Uterus (tissue), 4 donors: ENCODE measurements around the gene CD27. TPM values are rescaled to one million over a fixed set of nuclear protein-coding genes. Genes with fewer than 3 reads are reported as not detected.
"Not testable (repeated sequence)": the region's sequence is repeated elsewhere in the genome, so short reads cannot be mapped to it uniquely, and the experiment has no call there.

Experiments used
- DNase-seq, 2 donors: peaks; one replicate each; pipeline ENCODE4 v3.0.0-alpha.2; 2019 to 2020
- H3K27ac ChIP-seq, 2 donors: fragments of 200-600 bp; sonication (generic); 1 replicate in 1 of 2; 2 replicates in 1 of 2; pipeline ENCODE4 v1.5.1; 2016 to 2018
- H3K27me3 ChIP-seq, 2 donors: fragments of 200-600 bp; sonication (generic); one replicate each; pipeline ENCODE4 v1.5.1; 2018 to 2019; ENCODE audit warnings: control low read depth in 1 of 2
- H3K36me3 ChIP-seq, 2 donors: fragments of 200-600 bp; sonication (generic); one replicate each; pipeline ENCODE4 v1.5.1; 2019; ENCODE audit warnings: control low read depth in 1 of 2
- H3K4me1 ChIP-seq, 2 donors: fragments of 200-600 bp; sonication (generic); one replicate each; pipeline ENCODE4 v1.5.1; 2018 to 2019; ENCODE audit warnings: control low read depth in 1 of 2
- H3K4me3 ChIP-seq, 2 donors: fragments of 200-600 bp; sonication (generic); 1 replicate in 1 of 2; 2 replicates in 1 of 2; pipeline ENCODE4 v1.5.1; 2018 to 2019; ENCODE audit warnings: mild to moderate bottlenecking in 1 of 2
- H3K9me3 ChIP-seq, 2 donors: fragments of 200-600 bp; sonication (generic); one replicate each; pipeline ENCODE4 v1.5.1; 2019; ENCODE audit warnings: control low read depth in 1 of 2
- POLR2A ChIP-seq, 2 donors: fragments of 450-650 bp; IDR thresholded peaks; one replicate each; pipeline ENCODE4 v1.6.1; 2016; ENCODE audit warnings: antibody characterized with exemption in 2 of 2, mild to moderate bottlenecking in 1 of 2, moderate library complexity in 1 of 2
- intact Hi-C: fragments of 100-400 bp; cut with DNase I; formaldehyde crosslinking; loops from one replicate; pipeline ENCODE4 v1.15.1; 2023; ENCODE audit warnings: low total_unique reads
- total RNA-seq, 4 donors: library from RNA; depleted of rRNA in 3 of 4; stranded (reverse); fragments of >200 nt in 3 of 4; gene quantifications; one replicate each; pipeline versions ENCODE4 v1.1.0 to v1.2.4, GENCODE V29; 2014 to 2023
- TF ChIP-seq, protein P1 (sequence below), 4 experiments: fragments of 200-600 bp in 2 of 4; fragments of 450-650 bp in 2 of 4; sonication (generic) in 2 of 4; IDR thresholded peaks; one replicate each; pipeline ENCODE4 v1.5.1; 2016 to 2019; ENCODE audit warnings: antibody characterized with exemption in 4 of 4, mild to moderate bottlenecking in 2 of 4, moderate library complexity in 1 of 4
- donor health status: DM: yes; HTN: yes; CAD: no.

Gene CD27
- total RNA-seq, 4 donors from 2014 or later = 0.35 to 1.4 TPM; not detected in 2

DNA sequence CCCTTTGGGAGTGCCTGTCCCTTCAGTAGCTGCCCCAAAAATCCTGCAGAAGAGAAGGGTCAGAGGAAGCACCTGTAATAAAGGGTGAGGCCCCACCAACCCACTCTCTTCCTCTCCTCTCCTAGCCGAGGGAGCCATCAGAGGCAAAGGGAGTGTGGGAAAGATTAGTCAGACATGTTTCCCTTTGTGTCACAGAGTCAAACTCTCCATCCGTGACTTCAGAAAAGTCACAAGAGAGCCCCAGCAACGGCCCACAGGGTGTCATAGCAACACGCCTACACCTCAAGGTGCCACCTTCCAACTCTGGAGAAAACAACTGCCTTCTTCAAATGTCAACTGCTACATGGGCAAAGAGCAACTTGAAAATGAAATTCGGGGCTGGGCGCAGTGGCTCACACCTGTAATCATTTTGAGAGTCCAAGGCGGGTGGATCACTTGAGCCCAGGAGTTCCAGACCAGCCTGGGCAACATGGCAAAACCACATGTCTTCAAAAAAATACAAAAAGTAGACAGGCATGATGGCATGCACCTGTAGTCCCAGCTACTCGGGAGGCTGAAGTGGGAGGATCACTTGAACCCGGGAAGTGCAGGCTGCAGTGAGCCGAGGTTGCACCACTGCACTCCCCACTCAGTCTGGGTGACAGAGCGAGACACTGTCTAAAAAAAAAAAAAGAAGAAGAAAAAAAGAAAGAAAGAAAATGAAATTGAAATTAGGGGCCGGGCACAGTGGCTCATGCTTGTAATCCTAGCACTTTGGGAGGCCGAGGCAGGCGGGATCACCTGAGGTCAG, 17.7 kb upstream of the CD27 start:
- no peak for DNase-seq
- no peaks in the 10 kb centered on the region for H3K36me3 ChIP-seq
- intact Hi-C loops = loop anchor here (5.0 kb wide), 1 partner anchor 35 kb away; no protein-coding TSS in a partner anchor

DNA sequence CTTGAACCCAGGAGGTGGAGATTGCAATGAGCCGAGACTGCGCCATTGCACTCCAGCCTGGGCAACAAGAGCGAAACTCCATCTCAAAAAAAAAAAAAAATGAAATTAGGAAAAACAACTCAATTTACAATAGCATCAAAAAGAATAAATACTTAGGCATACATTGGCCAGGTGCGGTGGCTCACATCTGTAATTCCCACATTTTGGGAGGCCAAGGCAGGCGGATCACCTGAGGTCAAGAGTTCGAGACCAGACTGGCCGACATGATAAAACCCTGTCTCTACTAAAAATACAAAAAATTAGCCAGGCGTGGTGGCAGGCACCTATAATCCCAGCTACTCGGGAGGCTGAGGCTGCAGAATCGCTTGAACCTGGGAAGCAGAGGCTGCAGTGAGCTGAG, 17.0 kb upstream of the CD27 start:
- H3K4me3 ChIP-seq, H3K9me3 ChIP-seq, H3K27me3 ChIP-seq, DNase-seq, H3K27ac ChIP-seq, H3K4me1 ChIP-seq, H3K36me3 ChIP-seq: not testable (repeated sequence)
- intact Hi-C loops = loop anchor here (5.0 kb wide), 1 partner anchor 35 kb away; no protein-coding TSS in a partner anchor

More for the DNA sequence above, 17.7 kb upstream of the CD27 start:
- H3K4me1 ChIP-seq = no peaks in the 10 kb centered on the region
- H3K27me3 ChIP-seq = no peaks in the 10 kb centered on the region
- no peaks in the 10 kb centered on the region for H3K9me3 ChIP-seq
- H3K4me3 ChIP-seq = no peak overlapping the region
- TF ChIP-seq POLR2A (IDR thresholded peaks at IDR 0.05) = no peak
- TF ChIP-seq, protein P1, sequence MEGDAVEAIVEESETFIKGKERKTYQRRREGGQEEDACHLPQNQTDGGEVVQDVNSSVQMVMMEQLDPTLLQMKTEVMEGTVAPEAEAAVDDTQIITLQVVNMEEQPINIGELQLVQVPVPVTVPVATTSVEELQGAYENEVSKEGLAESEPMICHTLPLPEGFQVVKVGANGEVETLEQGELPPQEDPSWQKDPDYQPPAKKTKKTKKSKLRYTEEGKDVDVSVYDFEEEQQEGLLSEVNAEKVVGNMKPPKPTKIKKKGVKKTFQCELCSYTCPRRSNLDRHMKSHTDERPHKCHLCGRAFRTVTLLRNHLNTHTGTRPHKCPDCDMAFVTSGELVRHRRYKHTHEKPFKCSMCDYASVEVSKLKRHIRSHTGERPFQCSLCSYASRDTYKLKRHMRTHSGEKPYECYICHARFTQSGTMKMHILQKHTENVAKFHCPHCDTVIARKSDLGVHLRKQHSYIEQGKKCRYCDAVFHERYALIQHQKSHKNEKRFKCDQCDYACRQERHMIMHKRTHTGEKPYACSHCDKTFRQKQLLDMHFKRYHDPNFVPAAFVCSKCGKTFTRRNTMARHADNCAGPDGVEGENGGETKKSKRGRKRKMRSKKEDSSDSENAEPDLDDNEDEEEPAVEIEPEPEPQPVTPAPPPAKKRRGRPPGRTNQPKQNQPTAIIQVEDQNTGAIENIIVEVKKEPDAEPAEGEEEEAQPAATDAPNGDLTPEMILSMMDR (IDR thresholded peaks at IDR 0.05) = no peak
- H3K27ac ChIP-seq = no peak overlapping the region

DNA sequence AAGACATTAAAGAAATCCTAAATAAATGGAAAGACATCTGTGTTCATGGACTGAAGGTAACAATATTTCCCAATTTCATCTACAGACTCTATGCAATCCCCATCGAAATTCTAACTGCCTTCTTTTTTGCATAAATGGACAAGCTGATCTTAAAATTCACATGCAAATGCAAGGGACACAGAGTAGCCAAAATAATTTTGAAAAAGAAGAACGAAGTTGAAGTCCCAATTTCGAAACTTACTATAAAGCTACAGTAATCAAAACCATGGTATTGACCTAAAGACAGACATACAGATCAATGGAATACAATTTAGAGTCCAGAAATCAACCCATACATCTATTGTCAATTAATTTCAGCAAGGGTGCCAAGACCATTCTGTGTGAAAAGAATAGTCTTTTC, 16.4 kb upstream of the CD27 start:
- no peaks in the 10 kb centered on the region for H3K9me3 ChIP-seq
- no peak for DNase-seq
- H3K27me3 ChIP-seq = no peaks in the 10 kb centered on the region
- H3K36me3 ChIP-seq = no peaks in the 10 kb centered on the region
- no peak overlapping the region for H3K4me3 ChIP-seq
- no peak overlapping the region for H3K27ac ChIP-seq
- no peaks in the 10 kb centered on the region for H3K4me1 ChIP-seq
- intact Hi-C loops = loop anchor here (5.0 kb wide), 1 partner anchor 34 kb away; no protein-coding TSS in a partner anchor
- no peak for TF ChIP-seq POLR2A (IDR thresholded peaks at IDR 0.05)
- TF ChIP-seq, protein P1 (IDR thresholded peaks at IDR 0.05) = no peak

DNA sequence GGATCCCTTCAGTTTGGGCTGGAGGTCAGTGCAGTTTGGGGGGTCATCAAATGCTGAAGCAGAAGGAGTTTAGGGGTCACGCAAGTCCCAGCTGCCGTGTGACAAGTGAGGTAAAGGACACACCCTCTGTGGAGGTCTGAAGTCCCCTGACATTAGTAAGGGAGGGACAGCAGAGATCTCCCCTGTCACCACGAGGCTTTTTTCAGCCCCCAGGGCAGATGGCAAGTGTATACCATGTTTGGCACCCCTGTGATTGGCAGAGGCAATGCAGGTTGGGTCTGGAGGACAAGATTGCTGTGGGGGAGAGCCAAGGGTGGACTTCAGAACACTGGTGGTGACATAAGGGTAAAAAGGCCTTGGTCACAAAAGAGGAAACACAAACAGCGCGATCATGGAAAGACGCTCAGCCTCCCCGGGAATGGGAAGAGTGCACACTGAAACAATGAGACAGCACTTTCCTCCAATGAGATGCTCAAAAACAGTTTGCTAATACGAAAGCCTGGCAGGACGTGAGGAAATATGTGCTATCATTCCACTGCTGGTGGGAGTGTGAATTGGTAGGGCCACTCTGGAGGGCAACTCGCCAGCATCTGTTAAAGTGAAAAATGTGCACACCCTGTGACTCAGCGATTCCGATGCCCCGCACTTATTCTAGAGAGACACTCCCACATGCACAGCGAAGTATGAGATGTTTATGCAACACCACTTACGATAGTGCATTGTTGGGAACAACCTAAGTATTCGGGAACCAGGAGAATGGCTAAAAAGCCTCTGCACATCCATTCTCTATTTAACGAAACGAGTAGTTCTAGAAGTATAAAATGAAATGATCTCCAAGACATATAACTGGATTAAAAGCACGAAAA, 14.4 kb upstream of the CD27 start:
- TF ChIP-seq POLR2A (IDR thresholded peaks at IDR 0.05) = no peak
- TF ChIP-seq, protein P1 (IDR thresholded peaks at IDR 0.05) = peak in 2 of 4 experiments; percentile 5 to 25
- DNase-seq = peak; percentile 92 to 97
- Histone ChIP-seq H3K36me3 (no peaks in the 10 kb centered on the region), H3K27me3 (no peaks in the 10 kb centered on the region), H3K9me3 (no peaks in the 10 kb centered on the region), H3K27ac (peak overlapping the region; percentile 86 to 88), H3K4me3 (peak overlapping the region; percentile 17 to 20), H3K4me1 (no peaks in the 10 kb centered on the region)
- intact Hi-C loops = no loop called here

DNA sequence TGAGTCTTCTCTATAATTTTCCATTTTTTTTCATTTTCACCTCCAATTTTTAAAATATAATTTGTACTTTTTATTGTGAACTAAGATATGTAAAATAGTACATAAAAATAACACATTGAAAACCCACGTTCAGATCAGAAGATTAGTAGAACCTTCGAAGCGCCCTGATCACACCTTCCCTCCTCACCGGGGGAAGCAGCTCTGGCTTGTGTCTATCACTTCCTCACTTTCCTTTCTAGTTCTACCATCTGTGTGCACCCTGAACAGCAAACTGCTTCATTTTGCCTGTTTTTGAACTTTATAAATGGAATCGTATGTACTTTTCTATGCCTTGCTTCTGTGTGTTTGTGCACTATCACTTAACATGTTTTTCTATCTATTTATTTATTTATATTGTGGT, 11.8 kb upstream of the CD27 start:
- TF ChIP-seq, protein P1 (IDR thresholded peaks at IDR 0.05) = no peak

More for the DNA sequence above, 11.8 kb upstream of the CD27 start:
- Histone ChIP-seq H3K4me3 (no peak overlapping the region), H3K9me3 (no peaks in the 10 kb centered on the region), H3K27me3 (no peaks in the 10 kb centered on the region), H3K36me3 (no peaks in the 10 kb centered on the region), H3K4me1 (no peaks in the 10 kb centered on the region), H3K27ac (no peak overlapping the region)
- DNase-seq = no peak
- intact Hi-C loops = no loop called here
